ENCODE measurements around the gene NOM1.
A peak's percentile ranks its signal among the peaks of the same experiment; 100 is the strongest.

NOM1 gene

GRCh38 chr7:156962145-156962544 lies 12.6 kb downstream of the NOM1 start:
- DNase-seq (ENCODE audit: low read depth) = no peak
- no peak for TF ChIP-seq CTCF (IDR thresholded peaks at IDR 0.05; ENCODE audit: insufficient read depth, low read depth, low read length, missing control alignments)
- no peak overlapping the region for H3K4me3 ChIP-seq (ENCODE audit: low read length)

GRCh38 chr7:156962897-156963296 lies 13.4 kb downstream of the NOM1 start:
- DNase-seq (ENCODE audit: low read depth) = no peak
- TF ChIP-seq CTCF (IDR thresholded peaks at IDR 0.05; ENCODE audit: insufficient read depth, low read depth, low read length, missing control alignments) = no peak
- no peak overlapping the region for H3K4me3 ChIP-seq (ENCODE audit: low read length)

GRCh38 chr7:156963472-156963871 lies 14.0 kb downstream of the NOM1 start:
- no peak overlapping the region for H3K4me3 ChIP-seq (ENCODE audit: low read length)
- TF ChIP-seq CTCF (IDR thresholded peaks at IDR 0.05; ENCODE audit: insufficient read depth, low read depth, low read length, missing control alignments) = no peak
- DNase-seq (ENCODE audit: low read depth) = no peak

- TF ChIP-seq CTCF (IDR thresholded peaks at IDR 0.05; ENCODE audit: insufficient read depth, low read depth, low read length, missing control alignments) = no peak
- no peak for DNase-seq (ENCODE audit: low read depth)
- no peak overlapping the region for H3K4me3 ChIP-seq (ENCODE audit: low read length)
These were observed 15.5 kb downstream of the NOM1 start for GRCh38 chr7:156964971-156965370.

- no peak for TF ChIP-seq CTCF (IDR thresholded peaks at IDR 0.05; ENCODE audit: insufficient read depth, low read depth, low read length, missing control alignments)
- H3K4me3 ChIP-seq (ENCODE audit: low read length) = no peak overlapping the region
- no peak for DNase-seq (ENCODE audit: low read depth)
These were observed 16.9 kb downstream of the NOM1 start for GRCh38 chr7:156966387-156966786.

- no peak for DNase-seq (ENCODE audit: low read depth)
- no peak for TF ChIP-seq CTCF (IDR thresholded peaks at IDR 0.05; ENCODE audit: insufficient read depth, low read depth, low read length, missing control alignments)
- no peak overlapping the region for H3K4me3 ChIP-seq (ENCODE audit: low read length)
These were observed 18.7 kb downstream of the NOM1 start for GRCh38 chr7:156968183-156968582.

GRCh38 chr7:156969972-156970420 lies 20.5 kb downstream of the NOM1 start:
- peak; percentile 19 for TF ChIP-seq CTCF (IDR thresholded peaks at IDR 0.05; ENCODE audit: insufficient read depth, low read depth, low read length, missing control alignments)
- H3K4me3 ChIP-seq (ENCODE audit: low read length) = no peak overlapping the region
- peak; percentile 83 for DNase-seq (ENCODE audit: low read depth)

Data from epithelial cell of esophagus (primary cell).